Caco-2 (cell line): Measurements from ENCODE around the gene SERAC1. TPM values are rescaled to one million over a fixed set of nuclear protein-coding genes. Genes with fewer than 3 reads are reported as not detected.
A peak's percentile ranks its signal among the peaks of the same experiment; 100 is the strongest.

ENCODE experiments used
- BruUV-seq: library from RNA; stranded (reverse); fragments of 400-500 nt; replicated peaks from 2 replicates; lab custom pipeline; 2021; lab: Mats Ljungman, UMichigan
- CTCF ChIA-PET: fragments of 300-600 bp; sonication (Branson Sonifier 250); formaldehyde crosslinking; loops from one replicate; lab custom pipeline; 2022; ENCODE audit warnings: antibody characterized with exemption; lab: Charles Lee
- POLR2A ChIA-PET: fragments of 300-600 bp; sonication (Branson Sonifier 250); formaldehyde crosslinking; loops from one replicate; lab custom pipeline; 2022; ENCODE audit warnings: antibody characterized with exemption; lab: Charles Lee
- DNase-seq, 2 experiments: peaks; one replicate each; pipeline versions ENCODE4 v3.0.0 to v3.0.0-alpha.2; 2020 to 2022
- H3K27me3 ChIP-seq: replicated peaks from 2 replicates; pipeline ENCODE4 v1.6.0; 2011; ENCODE audit warnings: low read length; ENCODE audit not compliant: control insufficient read depth, insufficient read depth
- H3K36me3 ChIP-seq: 2 replicates; pipeline ENCODE4 v1.5.1; 2011; ENCODE audit warnings: low read length; ENCODE audit not compliant: control insufficient read depth, insufficient read depth
- H3K4me1 ChIP-seq: fragments of 250-450 bp; sonication (Bioruptor Pico); 2 replicates; pipeline ENCODE4 v1.5.1; 2020; ENCODE audit warnings: mild to moderate bottlenecking
- H3K4me3 ChIP-seq: 2 replicates; pipeline ENCODE4 v1.5.1; 2011; ENCODE audit warnings: low read depth, mild to moderate bottlenecking, control low read depth, low read length
- H3K9me3 ChIP-seq: fragments of 250-450 bp; sonication (Bioruptor Pico); 2 replicates; pipeline ENCODE4 v1.5.1; 2020; ENCODE audit warnings: mild to moderate bottlenecking, moderate library complexity
- H3K27ac Mint-ChIP-seq: one replicate; pipeline ENCODE4 v1.8.0; 2022; ENCODE audit warnings: mixed read lengths; ENCODE audit not compliant: unreplicated experiment
- H3K27me3 Mint-ChIP-seq: one replicate; pipeline ENCODE4 v1.8.0; 2022; ENCODE audit warnings: mixed read lengths; ENCODE audit not compliant: insufficient read depth, unreplicated experiment
- H3K36me3 Mint-ChIP-seq: one replicate; pipeline ENCODE4 v1.8.0; 2022; ENCODE audit warnings: mild to moderate bottlenecking, mixed read lengths; ENCODE audit not compliant: insufficient read depth, unreplicated experiment
- H3K4me1 Mint-ChIP-seq: one replicate; pipeline ENCODE4 v1.8.0; 2022; ENCODE audit warnings: low read depth, mixed read lengths; ENCODE audit not compliant: unreplicated experiment
- H3K4me3 Mint-ChIP-seq: one replicate; pipeline ENCODE4 v1.8.0; 2022; ENCODE audit warnings: mild to moderate bottlenecking, moderate library complexity, mixed read lengths; ENCODE audit not compliant: unreplicated experiment
- H3K9me3 Mint-ChIP-seq: one replicate; pipeline ENCODE4 v1.8.0; 2022; ENCODE audit warnings: mixed read lengths; ENCODE audit not compliant: unreplicated experiment
- CTCF ChIP-seq, 2 experiments: fragments of 200-600 bp in 1 of 2; IDR thresholded peaks; 1 replicate in 1 of 2; 2 replicates in 1 of 2; pipeline versions ENCODE4 v1.5.1 to v1.8.0; 2011 to 2022; ENCODE audit warnings: antibody characterized with exemption in 1 of 2, control low read depth in 1 of 2, inconsistent platforms in 1 of 2, low read depth in 1 of 2, low read length in 1 of 2, mild to moderate bottlenecking in 1 of 2, moderate library complexity in 1 of 2; ENCODE audit not compliant: insufficient read depth in 1 of 2, severe bottlenecking in 1 of 2, unreplicated experiment in 1 of 2
- intact Hi-C: fragments of 100-400 bp; cut with micrococcal nuclease; formaldehyde crosslinking; loops from one replicate; pipeline ENCODE4 v1.10.0; 2022; ENCODE audit not compliant: unreplicated experiment
- total RNA-seq: library from RNA; stranded (reverse); gene quantifications from 2 replicates; pipeline ENCODE4 v1.2.3, GENCODE V29; 2022

The SERAC1 gene
- total RNA-seq, 1 experiment from 2014 or later = 7.4 TPM

- Histone ChIP-seq H3K4me1 (peaks cover 8% of the 10 kb centered on the region; the same call in 1 of the 2 replicates), H3K9me3 (no peaks in the 10 kb centered on the region), H3K4me3 (no peak overlapping the region), H3K36me3 (no peaks in the 10 kb centered on the region), H3K27me3 (no peaks in the 10 kb centered on the region)
- intact Hi-C loops = no loop called here
- peaks cover 7% of the 10 kb centered on the region for H3K4me1 Mint-ChIP-seq
- H3K27ac Mint-ChIP-seq = peak overlapping the region; percentile 33
- ChIA-PET CTCF (interaction anchor here (0.6 kb wide), 1 partner anchor 318 kb away, joined by 4 read pairs; no protein-coding TSS in a partner anchor), POLR2A (no interaction called here)
- DNase-seq = no peak
- BruUV-seq = no TSS peak
- H3K36me3 Mint-ChIP-seq = peaks cover 41% of the 10 kb centered on the region
- TF ChIP-seq CTCF (IDR thresholded peaks at IDR 0.05; ENCODE audit: insufficient read depth in 1 of 2, low read depth in 1 of 2, low read length in 1 of 2, severe bottlenecking in 1 of 2, unreplicated experiment in 1 of 2) = no peak
- H3K9me3 Mint-ChIP-seq = no peaks in the 10 kb centered on the region
- H3K27me3 Mint-ChIP-seq = no peaks in the 10 kb centered on the region
- H3K4me3 Mint-ChIP-seq = no peak overlapping the region
Observed at GRCh38 chr6:158068156-158068892, 99.7 kb downstream of the SERAC1 start.

- intact Hi-C loops = no loop called here
- H3K27ac Mint-ChIP-seq = no peak overlapping the region
- no TSS peak for BruUV-seq
- peaks cover 38% of the 10 kb centered on the region for H3K36me3 Mint-ChIP-seq
- no peak for TF ChIP-seq CTCF (IDR thresholded peaks at IDR 0.05; ENCODE audit: insufficient read depth in 1 of 2, low read depth in 1 of 2, low read length in 1 of 2, severe bottlenecking in 1 of 2, unreplicated experiment in 1 of 2)
- H3K27me3 ChIP-seq = no peaks in the 10 kb centered on the region
- H3K9me3 Mint-ChIP-seq = no peaks in the 10 kb centered on the region
- peaks cover 8% of the 10 kb centered on the region; the same call in 1 of the 2 replicates for H3K4me1 ChIP-seq
- H3K27me3 Mint-ChIP-seq = no peaks in the 10 kb centered on the region
- no peaks in the 10 kb centered on the region for H3K36me3 ChIP-seq
- no peaks in the 10 kb centered on the region for H3K9me3 ChIP-seq
- H3K4me3 ChIP-seq = no peak overlapping the region
- no peak overlapping the region for H3K4me3 Mint-ChIP-seq
- H3K4me1 Mint-ChIP-seq = peaks cover 7% of the 10 kb centered on the region
- CTCF ChIA-PET = no interaction called here
- POLR2A ChIA-PET = no interaction called here
- DNase-seq = no peak
Observed at GRCh38 chr6:158067436-158068015, 100.5 kb downstream of the SERAC1 start.

- H3K4me3 ChIP-seq = no peak overlapping the region
- no peak for DNase-seq
- CTCF ChIA-PET = no interaction called here
- no TSS peak for BruUV-seq
- no peaks in the 10 kb centered on the region for H3K4me1 ChIP-seq
- no peaks in the 10 kb centered on the region for H3K27me3 Mint-ChIP-seq
- no peaks in the 10 kb centered on the region for H3K9me3 Mint-ChIP-seq
- H3K36me3 ChIP-seq = peaks cover 3% of the 10 kb centered on the region; the same call in 1 of the 2 replicates
- H3K27ac Mint-ChIP-seq = no peak overlapping the region
- H3K4me1 Mint-ChIP-seq = no peaks in the 10 kb centered on the region
- no peaks in the 10 kb centered on the region for H3K27me3 ChIP-seq
- no peak overlapping the region for H3K4me3 Mint-ChIP-seq
- peaks cover 36% of the 10 kb centered on the region for H3K36me3 Mint-ChIP-seq
- TF ChIP-seq CTCF (IDR thresholded peaks at IDR 0.05; ENCODE audit: insufficient read depth in 1 of 2, low read depth in 1 of 2, low read length in 1 of 2, severe bottlenecking in 1 of 2, unreplicated experiment in 1 of 2) = no peak
- POLR2A ChIA-PET = no interaction called here
- H3K9me3 ChIP-seq = no peaks in the 10 kb centered on the region
- intact Hi-C loops = no loop called here
Observed at GRCh38 chr6:158066136-158066781, 101.8 kb downstream of the SERAC1 start.
